Type B pancreatic cell (in vitro differentiated cells): ENCODE measurements around the gene PRSS21. TPM values are rescaled to one million over a fixed set of nuclear protein-coding genes. Genes with fewer than 3 reads are reported as not detected.

Source experiments
- DNase-seq: peaks from one replicate; pipeline ENCODE4 v3.0.0; 2021; ENCODE audit warnings: mixed read lengths; ENCODE audit not compliant: unreplicated experiment; ENCODE audit errors: extremely low spot score
- H3K27ac Mint-ChIP-seq: 2 replicates; pipeline ENCODE4 v1.8.0; 2021; ENCODE audit warnings: mild to moderate bottlenecking, mixed read lengths
- H3K27me3 Mint-ChIP-seq: 2 replicates; pipeline ENCODE4 v1.8.0; 2021; ENCODE audit warnings: mixed read lengths
- H3K36me3 Mint-ChIP-seq: 2 replicates; pipeline ENCODE4 v1.8.0; 2021; ENCODE audit warnings: mixed read lengths
- H3K4me1 Mint-ChIP-seq: one replicate; pipeline ENCODE4 v1.8.0; 2021; ENCODE audit warnings: mixed read lengths; ENCODE audit not compliant: unreplicated experiment
- H3K4me3 Mint-ChIP-seq: 2 replicates; pipeline ENCODE4 v1.8.0; 2021; ENCODE audit warnings: mild to moderate bottlenecking, mixed read lengths
- H3K9me3 Mint-ChIP-seq: 2 replicates; pipeline ENCODE4 v1.8.0; 2021; ENCODE audit warnings: mixed read lengths
- total RNA-seq: library from RNA; stranded (reverse); gene quantifications from 2 replicates; pipeline ENCODE4 v1.2.1, GENCODE V29; 2021; ENCODE audit warnings: low replicate concordance
- TF ChIP-seq, protein P1 (sequence below): fragments of 200-600 bp; sonication (generic); conservative IDR thresholded peaks from 2 replicates; pipeline ENCODE4 v1.5.0; 2021; ENCODE audit warnings: antibody characterized with exemption, mild to moderate bottlenecking

The PRSS21 gene
- total RNA-seq, 1 donor from 2014 or later: not detected

DNA sequence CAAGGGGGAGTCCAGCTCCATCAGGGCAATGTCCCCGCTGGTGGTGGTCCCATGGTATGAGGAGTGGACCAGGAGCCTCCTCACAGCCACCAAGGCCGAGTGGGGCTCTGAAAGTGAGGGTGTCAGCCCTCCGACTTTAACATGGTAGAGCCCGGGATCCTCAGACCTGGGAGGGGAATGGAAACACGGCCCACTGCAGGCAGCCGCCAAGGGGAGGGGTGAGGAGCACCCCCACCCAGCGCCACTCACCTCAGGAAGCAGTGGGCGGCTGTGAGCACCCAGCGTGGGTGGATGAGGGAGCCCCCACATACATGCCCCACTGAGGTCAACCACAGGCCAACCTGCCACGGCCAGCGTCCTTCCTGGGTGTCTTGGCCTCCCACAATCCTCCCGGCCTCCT, 23.9 kb downstream of the PRSS21 start:
- TF ChIP-seq, protein P1, sequence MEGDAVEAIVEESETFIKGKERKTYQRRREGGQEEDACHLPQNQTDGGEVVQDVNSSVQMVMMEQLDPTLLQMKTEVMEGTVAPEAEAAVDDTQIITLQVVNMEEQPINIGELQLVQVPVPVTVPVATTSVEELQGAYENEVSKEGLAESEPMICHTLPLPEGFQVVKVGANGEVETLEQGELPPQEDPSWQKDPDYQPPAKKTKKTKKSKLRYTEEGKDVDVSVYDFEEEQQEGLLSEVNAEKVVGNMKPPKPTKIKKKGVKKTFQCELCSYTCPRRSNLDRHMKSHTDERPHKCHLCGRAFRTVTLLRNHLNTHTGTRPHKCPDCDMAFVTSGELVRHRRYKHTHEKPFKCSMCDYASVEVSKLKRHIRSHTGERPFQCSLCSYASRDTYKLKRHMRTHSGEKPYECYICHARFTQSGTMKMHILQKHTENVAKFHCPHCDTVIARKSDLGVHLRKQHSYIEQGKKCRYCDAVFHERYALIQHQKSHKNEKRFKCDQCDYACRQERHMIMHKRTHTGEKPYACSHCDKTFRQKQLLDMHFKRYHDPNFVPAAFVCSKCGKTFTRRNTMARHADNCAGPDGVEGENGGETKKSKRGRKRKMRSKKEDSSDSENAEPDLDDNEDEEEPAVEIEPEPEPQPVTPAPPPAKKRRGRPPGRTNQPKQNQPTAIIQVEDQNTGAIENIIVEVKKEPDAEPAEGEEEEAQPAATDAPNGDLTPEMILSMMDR: no peak
- Mint-ChIP-seq H3K4me3 (no peak overlapping the region), H3K4me1 (no peaks in the 10 kb centered on the region), H3K36me3 (no peaks in the 10 kb centered on the region), H3K9me3 (no peaks in the 10 kb centered on the region), H3K27me3 (peaks cover 35% of the 10 kb centered on the region), H3K27ac (no peak overlapping the region)
- DNase-seq: no peak

DNA sequence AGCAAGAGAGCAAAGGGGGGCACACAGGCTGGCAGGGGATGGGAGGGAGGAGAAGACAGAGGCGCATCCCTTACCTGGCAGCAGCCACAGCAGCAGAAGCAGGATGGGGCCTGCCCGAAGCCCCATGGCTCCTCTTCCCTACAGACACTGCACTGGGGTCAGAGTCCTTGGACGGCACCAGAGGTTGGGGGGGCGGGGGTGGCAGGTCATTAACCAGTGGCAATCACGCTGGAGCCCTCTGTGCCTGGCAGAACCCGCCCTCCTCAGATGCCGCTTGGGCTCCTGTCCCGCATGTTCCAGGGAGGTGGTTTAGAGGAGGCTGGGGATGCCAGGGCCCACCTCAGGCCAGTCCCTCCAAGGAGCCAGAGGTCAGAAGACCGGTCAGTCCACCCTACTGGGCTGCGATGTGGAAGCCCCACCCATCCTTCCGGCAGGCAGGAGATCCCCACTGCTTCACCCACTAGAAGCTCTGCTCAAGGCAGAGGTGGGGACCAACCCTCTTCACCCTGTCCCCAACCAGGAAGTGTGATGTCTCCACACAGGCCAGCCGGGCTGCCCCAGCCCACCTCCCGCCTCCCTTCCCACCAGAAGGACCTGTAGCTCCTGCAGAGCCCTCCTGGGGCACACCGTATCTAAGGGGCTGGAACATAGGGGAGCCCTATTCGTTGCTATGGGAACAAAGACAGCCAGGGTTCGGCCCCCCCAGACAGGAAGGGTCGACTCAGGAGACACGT, 24.7 kb downstream of the PRSS21 start:
- Mint-ChIP-seq H3K4me1 (no peaks in the 10 kb centered on the region), H3K4me3 (no peak overlapping the region), H3K27me3 (peaks cover 31% of the 10 kb centered on the region), H3K9me3 (no peaks in the 10 kb centered on the region), H3K27ac (no peak overlapping the region), H3K36me3 (no peaks in the 10 kb centered on the region)
- TF ChIP-seq, protein P1: no peak
- DNase-seq: no peak

- Mint-ChIP-seq H3K27ac (no peak overlapping the region), H3K36me3 (no peaks in the 10 kb centered on the region), H3K27me3 (peaks cover 24% of the 10 kb centered on the region), H3K4me1 (no peaks in the 10 kb centered on the region), H3K9me3 (no peaks in the 10 kb centered on the region), H3K4me3 (no peak overlapping the region)
- TF ChIP-seq, protein P1: peak; percentile 66
- peak; percentile 73 for DNase-seq
Observed at GRCh38 chr16:2842340-2843000, 25.4 kb downstream of the PRSS21 start.

- Mint-ChIP-seq H3K9me3 (no peaks in the 10 kb centered on the region), H3K27me3 (peaks cover 17% of the 10 kb centered on the region), H3K4me1 (no peaks in the 10 kb centered on the region), H3K4me3 (no peak overlapping the region), H3K36me3 (no peaks in the 10 kb centered on the region), H3K27ac (no peak overlapping the region)
- no peak for DNase-seq
- TF ChIP-seq, protein P1: no peak
Observed at GRCh38 chr16:2843526-2843925, 26.5 kb downstream of the PRSS21 start.

DNA sequence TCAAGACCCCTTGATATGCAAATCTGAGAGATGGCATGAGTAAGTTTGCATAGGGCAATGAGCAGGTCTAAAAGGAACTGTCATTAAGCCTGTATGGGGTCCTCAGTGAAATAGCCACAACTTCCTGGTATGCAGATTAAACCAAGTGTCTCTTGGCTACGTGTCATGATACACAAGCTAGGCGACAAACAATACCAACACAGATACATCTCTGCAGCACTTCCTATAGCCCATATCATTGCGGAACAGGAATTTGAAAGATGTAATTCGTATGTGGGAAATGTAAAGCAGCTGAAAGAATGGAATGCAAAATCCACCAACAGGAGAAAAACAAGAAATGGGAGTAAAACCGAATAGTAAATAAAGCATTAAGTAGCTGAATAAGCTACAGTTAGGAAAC, 28.1 kb downstream of the PRSS21 start:
- Mint-ChIP-seq H3K27me3 (peaks cover 19% of the 10 kb centered on the region), H3K4me3 (no peak overlapping the region), H3K36me3 (no peaks in the 10 kb centered on the region), H3K9me3 (no peaks in the 10 kb centered on the region), H3K4me1 (no peaks in the 10 kb centered on the region), H3K27ac (no peak overlapping the region)
- TF ChIP-seq, protein P1: no peak
- DNase-seq: no peak
